CD4-positive, alpha-beta T cell (primary cell): ENCODE data around the gene COA5. TPM values are rescaled to one million over a fixed set of nuclear protein-coding genes. Genes with fewer than 3 reads are reported as not detected.

Experiments
- ATAC-seq: fragments of 200-7000 bp; cut with Tn5 transposase; one replicate; pipeline ENCODE4 v1.10.0; 2022; ENCODE audit warnings: mild to moderate bottlenecking; ENCODE audit not compliant: poor library complexity
- CTCF ChIA-PET: fragments of 350-600 bp; sonication (Branson Sonifier 250); formaldehyde crosslinking; loops from one replicate; lab custom pipeline; 2021; ENCODE audit warnings: antibody characterized with exemption, inconsistent platforms; lab: Charles Lee
- POLR2A ChIA-PET: fragments of 350-600 bp; sonication (Branson Sonifier 250); formaldehyde crosslinking; loops from one replicate; lab custom pipeline; 2021; ENCODE audit warnings: antibody characterized with exemption, inconsistent platforms; lab: Charles Lee
- DNase-seq, 14 experiments: peaks; one replicate each; pipeline ENCODE4 v3.0.0-alpha.2; 2013 to 2020; ENCODE audit warnings: mixed read lengths in 2 of 14
- H3K27ac ChIP-seq, 2 donors: one replicate each; pipeline versions ENCODE4 v1.5.1 to v1.7.0; 2013; ENCODE audit warnings: low read length in 2 of 2, low read depth in 1 of 2, mild to moderate bottlenecking in 1 of 2
- H3K27me3 ChIP-seq, 2 experiments: 1 replicate in 1 of 2; 2 replicates in 1 of 2; pipeline versions ENCODE4 v1.6.1 to v1.7.0; 2013; ENCODE audit warnings: low read length in 2 of 2, control low read depth in 1 of 2, mild to moderate bottlenecking in 1 of 2, moderate library complexity in 1 of 2; ENCODE audit not compliant: insufficient read depth in 2 of 2, control insufficient read depth in 1 of 2
- H3K36me3 ChIP-seq: one replicate; pipeline ENCODE4 v1.6.1; 2013; ENCODE audit warnings: low read length, control low read depth; ENCODE audit not compliant: insufficient read depth
- H3K4me1 ChIP-seq: one replicate; pipeline ENCODE4 v1.6.1; 2013; ENCODE audit warnings: low read length, control low read depth; ENCODE audit not compliant: insufficient read depth
- H3K4me3 ChIP-seq: one replicate; pipeline ENCODE4 v1.5.1; 2013; ENCODE audit warnings: mild to moderate bottlenecking, low read length, moderate library complexity
- H3K9me3 ChIP-seq, 2 experiments: 1 replicate in 1 of 2; 2 replicates in 1 of 2; pipeline versions ENCODE4 v1.6.1 to v1.7.0; 2013; ENCODE audit warnings: low read length in 2 of 2, mild to moderate bottlenecking in 2 of 2, control low read depth in 1 of 2, moderate library complexity in 1 of 2; ENCODE audit not compliant: control insufficient read depth in 1 of 2, insufficient read depth in 1 of 2
- H3K27ac Mint-ChIP-seq: one replicate; pipeline ENCODE4 v1.8.0; 2020; ENCODE audit warnings: mixed read lengths
- H3K27me3 Mint-ChIP-seq: one replicate; pipeline ENCODE4 v1.8.0; 2021; ENCODE audit warnings: mixed read lengths
- H3K36me3 Mint-ChIP-seq: one replicate; pipeline ENCODE4 v1.8.0; 2021; ENCODE audit warnings: low read depth, mixed read lengths
- H3K4me1 Mint-ChIP-seq: one replicate; pipeline ENCODE4 v1.8.0; 2021; ENCODE audit warnings: low read depth, mixed read lengths
- H3K4me3 Mint-ChIP-seq: one replicate; pipeline ENCODE4 v1.8.0; 2020; ENCODE audit warnings: mild to moderate bottlenecking, mixed read lengths
- H3K9me3 Mint-ChIP-seq: one replicate; pipeline ENCODE4 v1.8.0; 2020; ENCODE audit warnings: mixed read lengths
- CTCF ChIP-seq: fragments of 200-600 bp; IDR thresholded peaks from one replicate; pipeline ENCODE4 v1.8.0; 2022; ENCODE audit warnings: antibody characterized with exemption, mild to moderate bottlenecking
- intact Hi-C, 2 experiments: fragments of 100-400 bp; cut with DNase I in 1 of 2; cut with micrococcal nuclease in 1 of 2; formaldehyde crosslinking; loops; one replicate each; pipeline versions ENCODE4 v1.15.1 to v1.9.0; 2023 to 2025; cut with DNase I, micrococcal nuclease
- total RNA-seq, 174 experiments: library from RNA in 2 of 174; stranded (reverse) in 2 of 174; gene quantifications; one replicate each; pipeline ENCODE4 v1.2.3 and lab custom pipeline; 2021 to 2026

Gene COA5
- total RNA-seq, 2 experiments from 2014 or later, result 29.2 to 30.1 TPM

- Histone ChIP-seq H3K27ac (no peak overlapping the region), H3K36me3 (peaks cover 95% of the 10 kb centered on the region), H3K4me3 (no peak overlapping the region), H3K4me1 (peaks cover 15% of the 10 kb centered on the region), H3K27me3 (no peaks in the 10 kb centered on the region), H3K9me3 (no peaks in the 10 kb centered on the region)
- no peak for ATAC-seq
- ChIA-PET POLR2A (interaction anchor here (1.0 to 1.5 kb wide), 2 partner anchors 9 to 22 kb away, joined by 3 read pairs; no protein-coding TSS in a partner anchor), CTCF (no interaction called here)
- no peak for DNase-seq
- no peak overlapping the region for H3K4me3 Mint-ChIP-seq
- intact Hi-C loops, result no loop called here
- TF ChIP-seq CTCF, result no peak
- peak overlapping the region; percentile 83 for H3K27ac Mint-ChIP-seq
- H3K36me3 Mint-ChIP-seq, result peaks cover 87% of the 10 kb centered on the region
- H3K4me1 Mint-ChIP-seq, result peaks cover 33% of the 10 kb centered on the region
- no peaks in the 10 kb centered on the region for H3K9me3 Mint-ChIP-seq
- H3K27me3 Mint-ChIP-seq, result no peaks in the 10 kb centered on the region
Measured at GRCh38 chr2:98560256-98560771, 48.0 kb downstream of the COA5 start.

- no peaks in the 10 kb centered on the region for H3K9me3 ChIP-seq
- Mint-ChIP-seq H3K27me3 (no peaks in the 10 kb centered on the region), H3K27ac (peak overlapping the region; percentile 83), H3K36me3 (peaks cover 87% of the 10 kb centered on the region), H3K4me1 (peaks cover 40% of the 10 kb centered on the region), H3K4me3 (no peak overlapping the region), H3K9me3 (no peaks in the 10 kb centered on the region)
- POLR2A ChIA-PET, result interaction anchor here (1.0 to 1.5 kb wide), 2 partner anchors 9 to 21 kb away, joined by 3 read pairs; no protein-coding TSS in a partner anchor
- no peak overlapping the region for H3K4me3 ChIP-seq
- no peaks in the 10 kb centered on the region for H3K27me3 ChIP-seq
- H3K4me1 ChIP-seq, result peaks cover 15% of the 10 kb centered on the region
- intact Hi-C loops, result no loop called here
- no peak for TF ChIP-seq CTCF
- CTCF ChIA-PET, result no interaction called here
- DNase-seq (no peak), ATAC-seq (no peak)
- peaks cover 95% of the 10 kb centered on the region for H3K36me3 ChIP-seq
- no peak overlapping the region for H3K27ac ChIP-seq
Measured at GRCh38 chr2:98559581-98559980, 48.7 kb downstream of the COA5 start.

- no peak overlapping the region for H3K4me3 Mint-ChIP-seq
- Histone ChIP-seq H3K36me3 (peaks cover 95% of the 10 kb centered on the region), H3K27ac (no peak overlapping the region), H3K9me3 (no peaks in the 10 kb centered on the region), H3K4me3 (no peak overlapping the region), H3K27me3 (no peaks in the 10 kb centered on the region), H3K4me1 (peaks cover 19% of the 10 kb centered on the region)
- DNase-seq (no peak), ATAC-seq (no peak)
- H3K4me1 Mint-ChIP-seq, result peaks cover 40% of the 10 kb centered on the region
- CTCF ChIA-PET, result no interaction called here
- no peaks in the 10 kb centered on the region for H3K27me3 Mint-ChIP-seq
- no peak for TF ChIP-seq CTCF
- peak overlapping the region; percentile 83 for H3K27ac Mint-ChIP-seq
- peaks cover 88% of the 10 kb centered on the region for H3K36me3 Mint-ChIP-seq
- H3K9me3 Mint-ChIP-seq, result no peaks in the 10 kb centered on the region
- intact Hi-C loops, result no loop called here
- POLR2A ChIA-PET, result interaction anchor here (1.0 to 1.5 kb wide), 2 partner anchors 10 to 20 kb away, joined by 3 read pairs; no protein-coding TSS in a partner anchor
Measured at GRCh38 chr2:98558852-98559530, 49.3 kb downstream of the COA5 start.
